HUES48 (cell line): Measurements from ENCODE around the gene HOXB8.

Experiments used
- H3K27ac ChIP-seq: one replicate; pipeline ENCODE4 v1.7.0; 2013; ENCODE audit warnings: low read depth, low read length, inconsistent platforms
- H3K27me3 ChIP-seq: 2 replicates; pipeline ENCODE4 v1.6.1; 2013; ENCODE audit warnings: mild to moderate bottlenecking, low read length; ENCODE audit not compliant: control insufficient read depth, insufficient read depth
- H3K36me3 ChIP-seq: 2 replicates; pipeline ENCODE4 v1.6.1; 2013; ENCODE audit warnings: low read length; ENCODE audit not compliant: control insufficient read depth, insufficient read depth
- H3K4me1 ChIP-seq: 2 replicates; pipeline ENCODE4 v1.6.1; 2013; ENCODE audit warnings: mild to moderate bottlenecking, low read length; ENCODE audit not compliant: control insufficient read depth, insufficient read depth
- H3K4me3 ChIP-seq: 2 replicates; pipeline ENCODE4 v1.5.1; 2013; ENCODE audit warnings: mild to moderate bottlenecking, low read depth, low read length
- H3K9ac ChIP-seq: 2 replicates; pipeline ENCODE4 v1.6.1; 2013; ENCODE audit warnings: mild to moderate bottlenecking, low read depth, low read length, moderate library complexity
- H3K9me3 ChIP-seq: 2 replicates; pipeline ENCODE4 v1.6.1; 2013; ENCODE audit warnings: low read length; ENCODE audit not compliant: control insufficient read depth, insufficient read depth

Gene HOXB8

DNA sequence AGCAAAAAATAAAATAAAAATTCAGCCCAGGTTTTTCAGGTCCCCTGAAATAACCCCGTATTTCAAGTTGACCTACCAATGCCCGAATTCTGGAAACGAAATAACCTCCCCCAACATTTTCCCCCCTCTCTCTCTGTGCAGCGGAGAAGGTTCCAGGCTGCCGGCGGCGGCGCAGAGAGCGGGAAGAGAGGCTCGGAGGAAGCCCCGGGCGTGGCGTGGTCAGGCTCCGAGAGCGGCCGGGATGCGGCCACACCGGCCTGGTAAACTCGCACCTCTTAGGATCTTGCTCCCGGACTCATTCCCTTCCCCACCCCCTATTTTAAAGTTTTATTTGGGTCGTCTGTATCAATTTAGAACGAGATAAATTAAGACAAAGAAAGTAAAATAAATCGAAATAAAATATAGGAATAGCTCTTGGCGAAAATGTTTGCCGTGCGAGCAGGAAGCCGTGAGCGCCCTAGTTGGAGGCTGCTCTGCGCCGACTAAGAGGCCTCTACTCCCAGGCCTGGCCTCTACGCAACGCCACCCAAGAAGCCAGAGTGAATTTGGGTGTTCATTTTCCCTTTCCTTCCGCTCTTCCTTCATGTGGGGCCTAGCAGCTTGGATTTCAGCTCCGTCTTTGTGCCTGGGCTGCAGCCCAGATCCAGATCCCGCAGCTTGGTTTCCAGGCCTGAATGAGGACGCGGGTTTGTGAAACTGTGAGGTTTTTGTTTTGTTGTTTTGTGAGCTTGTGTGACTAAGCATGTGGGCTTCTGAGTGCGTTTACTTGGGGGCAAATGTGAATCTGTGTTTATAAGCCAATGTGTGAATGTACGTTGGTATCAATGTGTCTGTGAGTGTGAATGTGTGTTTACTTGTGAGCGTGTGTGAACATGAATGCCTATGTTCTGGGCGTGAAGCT lies 8.9 kb downstream of the HOXB8 start:
- Histone ChIP-seq H3K27me3 (peaks cover 100% of the 10 kb centered on the region), H3K4me3 (no peak overlapping the region), H3K9ac (no peak overlapping the region)

DNA sequence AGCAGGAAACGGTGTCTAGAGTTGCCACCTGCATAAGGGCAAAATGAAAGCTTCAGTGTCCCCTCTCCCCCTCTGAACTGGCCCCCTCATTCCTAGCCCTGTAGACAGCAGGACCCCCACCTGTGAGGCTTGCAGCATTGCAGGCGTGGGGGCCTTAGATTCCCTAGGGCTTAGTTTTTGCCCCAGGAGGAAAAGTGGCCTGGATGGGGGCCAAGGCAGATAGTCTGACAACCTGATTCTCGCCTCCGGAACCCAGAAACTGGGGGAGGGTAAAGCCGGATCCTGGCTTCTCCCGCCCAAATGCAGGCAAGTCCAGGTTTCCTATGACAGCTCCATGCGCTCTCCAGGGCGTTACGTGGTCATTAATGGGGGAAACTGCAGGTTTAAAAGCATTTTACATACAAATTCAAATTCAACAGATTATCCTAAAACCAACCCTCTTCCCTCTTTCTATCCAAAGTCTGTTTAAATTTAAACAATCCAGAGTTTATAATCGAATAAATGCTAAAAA lies 9.6 kb downstream of the HOXB8 start:
- H3K4me3 ChIP-seq: no peak overlapping the region
- no peak overlapping the region for H3K27ac ChIP-seq
- H3K9ac ChIP-seq: no peak overlapping the region
- H3K4me1 ChIP-seq: peaks cover 4% of the 10 kb centered on the region; the same call in 1 of the 2 replicates
- H3K36me3 ChIP-seq: no peaks in the 10 kb centered on the region
- no peaks in the 10 kb centered on the region for H3K9me3 ChIP-seq
- peaks cover 100% of the 10 kb centered on the region for H3K27me3 ChIP-seq

More for the DNA sequence above, 8.9 kb downstream of the HOXB8 start:
- Histone ChIP-seq H3K27ac (no peak overlapping the region), H3K36me3 (no peaks in the 10 kb centered on the region), H3K9me3 (no peaks in the 10 kb centered on the region), H3K4me1 (peaks cover 7% of the 10 kb centered on the region; the same call in 1 of the 2 replicates)

DNA sequence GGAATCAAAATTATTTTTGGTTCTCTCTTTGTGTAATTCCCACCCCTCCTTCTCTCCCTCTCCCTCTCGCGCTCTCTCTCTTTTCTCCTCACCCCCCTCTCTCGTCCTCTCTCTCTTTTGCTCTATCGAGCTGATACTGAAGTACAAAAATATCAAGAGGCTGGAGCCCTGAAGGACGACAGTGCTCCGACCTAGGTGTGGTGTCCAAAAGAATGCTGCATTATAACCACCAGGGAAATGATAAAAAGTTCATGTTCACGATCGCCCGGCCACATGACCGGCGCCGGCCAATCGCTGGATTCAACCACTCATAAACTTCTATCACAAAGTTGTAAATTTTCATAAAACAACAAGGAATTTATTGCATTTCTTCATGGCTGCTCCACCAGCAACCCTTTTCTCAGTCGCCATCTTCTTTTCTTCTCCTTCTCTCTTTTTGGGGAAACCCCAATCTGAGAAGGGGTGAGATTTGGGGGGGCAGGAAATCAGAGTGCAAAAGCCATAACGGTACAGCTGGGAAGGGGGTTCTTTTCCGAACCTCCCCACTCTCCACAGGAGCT lies 10.2 kb downstream of the HOXB8 start, which contains the start of gene HOXB6:
Gene HOXB6, minus strand, starts transcription at position 217 of the 560 bp plus-strand sequence. CDS start 6,836 bp downstream, outside the sequence.
- H3K9ac ChIP-seq: no peak within 1 kb of the TSS
- H3K27me3 ChIP-seq: peaks cover 100% of the 10 kb centered on the region
- no peaks in the 10 kb centered on the region for H3K36me3 ChIP-seq
- no peak within 1 kb of the TSS for H3K27ac ChIP-seq
- no peaks in the 10 kb centered on the region for H3K4me1 ChIP-seq
- H3K4me3 ChIP-seq: no peak within 1 kb of the TSS
- H3K9me3 ChIP-seq: no peaks in the 10 kb centered on the region

- Histone ChIP-seq H3K36me3 (no peaks in the 10 kb centered on the region), H3K4me3 (no peak overlapping the region), H3K27me3 (peaks cover 100% of the 10 kb centered on the region), H3K9me3 (no peaks in the 10 kb centered on the region), H3K27ac (no peak overlapping the region), H3K9ac (no peak overlapping the region), H3K4me1 (no peaks in the 10 kb centered on the region)
Observed at GRCh38 chr17:48603959-48604769, 10.9 kb downstream of the HOXB8 start.

DNA sequence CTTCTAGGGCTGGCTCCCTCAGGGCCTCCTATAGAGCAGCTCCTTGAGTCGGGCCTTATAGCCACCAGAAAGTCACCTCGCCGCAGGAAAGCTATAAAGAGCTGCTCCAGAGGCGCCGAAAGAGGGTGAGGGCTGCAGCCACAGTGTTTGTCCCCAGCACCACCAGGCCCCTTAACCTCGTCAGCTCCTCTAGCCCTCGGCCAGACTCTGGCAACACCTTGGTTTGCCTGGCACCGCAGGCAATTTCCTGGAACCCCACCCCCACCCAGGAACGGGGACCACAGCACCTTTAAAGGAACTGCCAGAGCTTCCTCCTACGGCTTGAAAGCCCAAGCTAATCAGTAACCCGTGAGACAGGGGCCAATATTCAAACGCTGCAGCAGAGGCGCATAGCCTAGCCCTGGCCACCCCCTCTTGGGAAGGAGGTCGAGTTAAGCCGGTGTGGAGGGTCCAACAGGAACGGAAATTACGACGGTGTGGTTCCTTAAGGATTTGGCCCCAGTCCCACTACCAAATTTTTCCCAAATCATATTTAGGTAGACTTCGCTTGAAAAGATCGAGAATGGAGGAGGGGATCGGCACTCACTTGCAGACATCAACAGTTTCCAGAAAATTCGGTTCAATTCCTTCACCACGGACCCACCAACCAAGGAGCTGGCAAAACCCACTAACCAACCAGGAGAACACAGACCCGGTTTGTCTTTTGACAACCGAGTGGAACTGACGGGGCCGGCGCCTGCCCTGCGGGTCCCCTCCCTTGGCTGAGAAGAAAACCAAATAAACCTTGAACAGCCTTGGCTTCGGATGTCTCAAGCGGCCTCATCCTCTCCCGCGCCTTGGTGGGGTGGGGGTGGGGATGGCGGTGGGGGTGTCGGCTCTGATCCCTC lies 13.3 kb downstream of the HOXB8 start:
- H3K4me3 ChIP-seq: no peak overlapping the region
- H3K9ac ChIP-seq: no peak overlapping the region
- no peak overlapping the region for H3K27ac ChIP-seq
- H3K4me1 ChIP-seq: no peaks in the 10 kb centered on the region
- peaks cover 100% of the 10 kb centered on the region for H3K27me3 ChIP-seq
- H3K9me3 ChIP-seq: no peaks in the 10 kb centered on the region
- no peaks in the 10 kb centered on the region for H3K36me3 ChIP-seq

- Histone ChIP-seq H3K4me1 (no peaks in the 10 kb centered on the region; the same call in 1 of the 2 replicates), H3K9me3 (no peaks in the 10 kb centered on the region), H3K27me3 (peaks cover 100% of the 10 kb centered on the region), H3K36me3 (no peaks in the 10 kb centered on the region), H3K4me3 (no peak overlapping the region), H3K27ac (no peak overlapping the region), H3K9ac (no peak overlapping the region)
Observed at GRCh38 chr17:48601207-48601538, 13.9 kb downstream of the HOXB8 start.

DNA sequence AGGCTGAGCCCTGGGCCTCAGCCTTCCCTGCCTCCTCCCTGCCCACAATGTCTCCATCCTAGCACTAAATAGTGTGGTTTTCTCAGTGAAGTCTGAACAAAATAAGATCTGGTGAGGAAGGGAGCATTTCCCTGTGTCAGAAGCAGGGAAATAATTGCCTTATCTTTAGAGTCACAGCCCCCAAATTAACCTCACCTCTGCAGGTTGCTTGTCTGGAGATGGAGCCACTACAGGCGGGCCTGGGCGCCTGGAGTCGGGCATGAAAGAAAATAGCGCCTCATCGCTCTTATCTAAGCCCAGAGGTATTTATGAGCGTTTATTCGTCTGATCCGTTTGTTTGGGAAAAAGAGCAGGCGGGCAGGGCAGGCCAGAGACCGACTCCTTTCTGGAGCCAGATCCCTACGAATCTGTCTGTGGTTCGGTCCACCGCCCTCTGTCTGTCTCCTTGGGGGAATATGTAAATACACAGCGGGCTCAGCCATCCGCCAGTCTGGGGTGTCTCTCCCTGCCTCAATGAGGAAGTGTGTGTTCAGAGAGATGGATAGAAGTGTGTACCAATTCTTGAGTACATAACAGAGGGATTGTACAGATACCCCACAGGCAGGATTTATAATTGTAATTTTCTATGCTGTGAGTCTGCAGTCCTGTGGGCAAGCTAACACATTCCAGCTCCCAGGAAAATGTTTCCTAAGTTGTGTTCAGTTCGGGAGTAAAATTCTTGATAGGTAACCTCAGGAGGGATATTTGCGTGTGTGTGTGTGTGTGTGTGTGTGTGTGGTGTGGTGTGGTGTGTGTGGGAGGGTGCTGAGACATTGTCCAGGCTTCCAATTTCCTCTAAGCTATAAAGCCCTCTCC lies 14.6 kb downstream of the HOXB8 start:
- peaks cover 100% of the 10 kb centered on the region for H3K27me3 ChIP-seq
- H3K4me1 ChIP-seq: no peaks in the 10 kb centered on the region; the same call in 1 of the 2 replicates
- H3K27ac ChIP-seq: no peak overlapping the region
- no peaks in the 10 kb centered on the region for H3K9me3 ChIP-seq
- H3K4me3 ChIP-seq: no peak overlapping the region
- no peak overlapping the region for H3K9ac ChIP-seq
- H3K36me3 ChIP-seq: no peaks in the 10 kb centered on the region

- no peak overlapping the region for H3K9ac ChIP-seq
- H3K36me3 ChIP-seq: no peaks in the 10 kb centered on the region
- H3K4me3 ChIP-seq: no peak overlapping the region
- peaks cover 3% of the 10 kb centered on the region for H3K4me1 ChIP-seq
- no peaks in the 10 kb centered on the region for H3K9me3 ChIP-seq
- peaks cover 100% of the 10 kb centered on the region for H3K27me3 ChIP-seq
- H3K27ac ChIP-seq: no peak overlapping the region
Observed at GRCh38 chr17:48599354-48599753, 15.7 kb downstream of the HOXB8 start.

DNA sequence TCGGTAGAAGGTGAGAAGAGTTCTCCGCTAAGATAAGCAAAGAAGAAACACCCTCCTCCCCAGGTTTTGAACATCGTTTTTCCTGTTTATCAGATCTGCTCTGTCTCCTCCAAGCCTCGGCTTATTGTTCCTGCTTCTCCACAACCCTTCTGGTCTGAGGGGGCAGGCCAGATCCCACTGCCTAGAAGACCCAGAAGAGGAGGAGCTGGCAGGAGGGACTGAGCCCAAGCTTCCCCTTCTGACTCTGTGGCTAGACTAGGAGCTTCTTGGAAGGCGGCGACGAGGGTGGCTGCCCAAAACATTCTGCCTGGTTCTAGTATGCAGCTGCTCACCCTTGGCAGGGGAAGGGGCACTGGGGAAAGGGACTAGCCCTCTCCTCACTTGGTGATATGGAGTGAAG lies 16.4 kb downstream of the HOXB8 start:
- Histone ChIP-seq H3K27me3 (peaks cover 100% of the 10 kb centered on the region), H3K4me3 (no peak overlapping the region), H3K4me1 (peaks cover 7% of the 10 kb centered on the region), H3K36me3 (no peaks in the 10 kb centered on the region), H3K9ac (no peak overlapping the region), H3K27ac (no peak overlapping the region), H3K9me3 (no peaks in the 10 kb centered on the region)
